Keratinocyte (primary cell): ENCODE measurements around the gene FSTL3. TPM values are rescaled to one million over a fixed set of nuclear protein-coding genes. Genes with fewer than 3 reads are reported as not detected.

Experiments
- DNase-seq: peaks from one replicate; pipeline ENCODE4 v3.0.0-alpha.2; 2011; ENCODE audit warnings: low read depth, missing footprints, low spot score
- FAIRE-seq: peaks from 2 replicates; lab custom pipeline; 2011; peaks lifted over from hg19 to GRCh38; lab: Jason Lieb, UNC
- H2AFZ ChIP-seq: 2 replicates; pipeline ENCODE4 v1.6.0; 2012; ENCODE audit warnings: low read length, control low read depth, inconsistent platforms; ENCODE audit not compliant: control insufficient read depth
- H3K27ac ChIP-seq: 2 replicates; pipeline ENCODE4 v1.5.1; 2011; ENCODE audit warnings: low read length; ENCODE audit not compliant: control insufficient read depth, insufficient read depth
- H3K27me3 ChIP-seq: 3 replicates; pipeline ENCODE4 v1.6.0; 2011; ENCODE audit warnings: low read length; ENCODE audit not compliant: control insufficient read depth, insufficient read depth; ENCODE audit errors: extremely low read depth
- H3K36me3 ChIP-seq, 2 experiments: 2 replicates in 1 of 2; 3 replicates in 1 of 2; pipeline ENCODE4 v1.5.1; 2011; ENCODE audit warnings: low read length in 2 of 2, mild to moderate bottlenecking in 1 of 2; ENCODE audit not compliant: control insufficient read depth in 2 of 2, insufficient read depth in 2 of 2; ENCODE audit errors: extremely low read depth in 1 of 2
- H3K4me1 ChIP-seq: 3 replicates; pipeline ENCODE4 v1.5.1; 2011; ENCODE audit warnings: low read length; ENCODE audit not compliant: control insufficient read depth, insufficient read depth; ENCODE audit errors: extremely low read depth
- H3K4me2 ChIP-seq: 3 replicates; pipeline ENCODE4 v1.6.0; 2011; ENCODE audit warnings: low read depth, low read length; ENCODE audit not compliant: control insufficient read depth, insufficient read depth; ENCODE audit errors: extremely low read depth
- H3K4me3 ChIP-seq, 3 experiments: fragments of 200-600 bp in 1 of 3; sonication (generic) in 1 of 3; 2 replicates in 2 of 3; 3 replicates in 1 of 3; pipeline ENCODE4 v1.5.1; 2011 to 2016; ENCODE audit warnings: low read length in 3 of 3, mild to moderate bottlenecking in 3 of 3, control low read depth in 2 of 3, inconsistent platforms in 1 of 3, low read depth in 1 of 3, mixed read lengths in 1 of 3, mixed run types in 1 of 3, moderate library complexity in 1 of 3; ENCODE audit not compliant: control insufficient read depth in 2 of 3, insufficient read depth in 2 of 3; ENCODE audit errors: extremely low read depth in 1 of 3
- H3K79me2 ChIP-seq: 2 replicates; pipeline ENCODE4 v1.6.0; 2012; ENCODE audit warnings: low read length; ENCODE audit not compliant: control insufficient read depth, insufficient read depth
- H3K9ac ChIP-seq: 3 replicates; pipeline ENCODE4 v1.6.0; 2011; ENCODE audit warnings: low read length; ENCODE audit not compliant: control insufficient read depth, insufficient read depth; ENCODE audit errors: extremely low read depth
- H3K9me1 ChIP-seq: 3 replicates; pipeline ENCODE4 v1.6.0; 2011; ENCODE audit warnings: low read length; ENCODE audit not compliant: control insufficient read depth, insufficient read depth; ENCODE audit errors: extremely low read depth
- H3K9me3 ChIP-seq: 2 replicates; pipeline ENCODE4 v1.5.1; 2012; ENCODE audit warnings: low read depth, low read length; ENCODE audit not compliant: control insufficient read depth
- H4K20me1 ChIP-seq: 3 replicates; pipeline ENCODE4 v1.6.0; 2011; ENCODE audit warnings: low read length; ENCODE audit not compliant: control insufficient read depth, insufficient read depth; ENCODE audit errors: extremely low read depth
- CTCF ChIP-seq, 3 experiments: IDR thresholded peaks in 1 of 3; conservative IDR thresholded peaks in 1 of 3; optimal IDR thresholded peaks in 1 of 3; 2 replicates in 2 of 3; 3 replicates in 1 of 3; pipeline versions ENCODE3 to v1.5.1; 2011; ENCODE audit warnings: low read length in 3 of 3, mild to moderate bottlenecking in 3 of 3, moderate library complexity in 2 of 3, control low read depth in 1 of 3, inconsistent platforms in 1 of 3; ENCODE audit not compliant: insufficient read depth in 2 of 3; ENCODE audit errors: extremely low read depth in 1 of 3
- EZH2 ChIP-seq: IDR thresholded peaks from one replicate; pipeline ENCODE4 v1.6.1; 2012; ENCODE audit warnings: inconsistent platforms, mild to moderate bottlenecking, low read length, moderate library complexity
- dilution Hi-C: fragments of 300-500 bp; cut with MboI; formaldehyde crosslinking; loops from one replicate; pipeline ENCODE4 v1.7.0; 2020; ENCODE audit warnings: low sequenced_read_pairs; ENCODE audit not compliant: extremely low pct_ligation_motif_present
- polyA plus RNA-seq, 5 experiments: library from polyadenylated mRNA; depleted of rRNA in 3 of 5; stranded (reverse) in 3 of 5; stranded (forward) in 1 of 5; unstranded in 1 of 5; fragments of >200 nt; gene quantifications; 1 replicate in 1 of 5; 2 replicates in 3 of 5; 3 replicates in 1 of 5; pipeline versions ENCODE4 v1.2.1 to v1.2.3, GENCODE V29; 2011 to 2012; ENCODE audit warnings: missing spikeins in 2 of 5, low read depth in 1 of 5, low replicate concordance in 1 of 5

FSTL3 gene
- polyA plus RNA-seq, 1 donor (not counting 4 experiments of a cell fraction or from before 2014, with no cell fraction given), result 54.4 TPM

- H2AFZ ChIP-seq, result no peak overlapping the region
- H3K79me2 ChIP-seq, result no peaks in the 10 kb centered on the region
- no peak overlapping the region for H3K4me2 ChIP-seq
- dilution Hi-C loops, result no loop called here
- TF ChIP-seq CTCF (optimal IDR thresholded peaks at IDR 0.05 in 1 of 3, IDR thresholded peaks at IDR 0.05 in 1 of 3, conservative IDR thresholded peaks at IDR 0.05 in 1 of 3; ENCODE audit: extremely low read depth in 1 of 3, insufficient read depth in 2 of 3, low read length in 3 of 3) (no peak), EZH2 (no peak)
- DNase-seq (no peak), FAIRE-seq (no peak)
- H3K4me3 ChIP-seq, result no peak overlapping the region
- no peaks in the 10 kb centered on the region for H3K9me1 ChIP-seq
- H3K36me3 ChIP-seq, result peaks cover 0 to 6% of the 10 kb centered on the region in 2 experiments
- H3K27me3 ChIP-seq, result no peaks in the 10 kb centered on the region
- no peak overlapping the region for H3K27ac ChIP-seq
- peaks cover 3% of the 10 kb centered on the region for H4K20me1 ChIP-seq
- H3K9me3 ChIP-seq, result no peaks in the 10 kb centered on the region
- H3K9ac ChIP-seq, result no peak overlapping the region
- H3K4me1 ChIP-seq, result peaks cover 4% of the 10 kb centered on the region
Observed at GRCh38 chr19:640606-641189, 35.5 kb upstream of the FSTL3 start.

- Histone ChIP-seq H3K27ac (no peak overlapping the region), H4K20me1 (peaks cover 3% of the 10 kb centered on the region), H3K79me2 (no peaks in the 10 kb centered on the region), H2AFZ (no peak overlapping the region), H3K36me3 (peaks cover under 1 to 11% of the 10 kb centered on the region in 2 experiments), H3K9ac (no peak overlapping the region), H3K9me1 (no peaks in the 10 kb centered on the region), H3K9me3 (no peaks in the 10 kb centered on the region), H3K4me3 (no peak overlapping the region), H3K4me2 (peak overlapping the region; percentile 71), H3K4me1 (peaks cover 4% of the 10 kb centered on the region), H3K27me3 (no peaks in the 10 kb centered on the region)
- TF ChIP-seq EZH2 (no peak), CTCF (optimal IDR thresholded peaks at IDR 0.05 in 1 of 3, IDR thresholded peaks at IDR 0.05 in 1 of 3, conservative IDR thresholded peaks at IDR 0.05 in 1 of 3; ENCODE audit: extremely low read depth in 1 of 3, insufficient read depth in 2 of 3, low read length in 3 of 3) (no peak)
- FAIRE-seq, result no peak
- DNase-seq, result no peak
- dilution Hi-C loops, result no loop called here
Observed at GRCh38 chr19:641702-642101, 34.5 kb upstream of the FSTL3 start.
